Measurements from ENCODE around the gene MARK4. TPM values are rescaled to one million over a fixed set of nuclear protein-coding genes. Genes with fewer than 3 reads are reported as not detected.
A peak's percentile ranks its signal among the peaks of the same experiment; 100 is the strongest.

MARK4 gene
- total and polyA plus RNA-seq, 9 donors, result 14.2 to 53.3 (median 43.1) TPM

- no peak overlapping the region for H3K4me3 ChIP-seq
- no peak overlapping the region for H3K27ac ChIP-seq
- no peaks in the 10 kb centered on the region for H3K4me1 ChIP-seq (ENCODE audit: insufficient read depth)
- intact Hi-C loops (cut with DNase I), result no loop called here
- no peaks in the 10 kb centered on the region for H3K36me3 ChIP-seq
- DNase-seq, result peak in 3 of 5 donors; percentile 31 to 44 (median 33)
- no peaks in the 10 kb centered on the region for H3K27me3 ChIP-seq
- 29 to 37% (median 32%) methylated on average over 17 of the region's 17 CpGs for WGBS, 3 donors
- no peaks in the 10 kb centered on the region for H3K9me3 ChIP-seq
- TF ChIP-seq POLR2A (IDR thresholded peaks at IDR 0.05) (no peak), EP300 (IDR thresholded peaks at IDR 0.05) (no peak), CTCF (IDR thresholded peaks at IDR 0.05) (no peak)
Measured at GRCh38 chr19:45211751-45212381, 39.2 kb upstream of the MARK4 start.

GRCh38 chr19:45213031-45213430 lies 38.0 kb upstream of the MARK4 start:
- TF ChIP-seq EP300 (IDR thresholded peaks at IDR 0.05), result no peak
- intact Hi-C loops (cut with DNase I), result no loop called here
- H3K9me3 ChIP-seq, result no peaks in the 10 kb centered on the region
- no peaks in the 10 kb centered on the region for H3K36me3 ChIP-seq
- no peaks in the 10 kb centered on the region for H3K27me3 ChIP-seq
- WGBS, 3 donors, result 79 to 82% (median 80%) methylated on average over 23 of the region's 23 CpGs
- no peak overlapping the region for H3K27ac ChIP-seq
- DNase-seq, result no peak
- no peak overlapping the region for H3K4me3 ChIP-seq
- H3K4me1 ChIP-seq (ENCODE audit: insufficient read depth), result no peaks in the 10 kb centered on the region

GRCh38 chr19:45215391-45216191 lies 35.5 kb upstream of the MARK4 start:
- Histone ChIP-seq H3K27ac (no peak overlapping the region), H3K27me3 (no peaks in the 10 kb centered on the region), H3K4me1 (ENCODE audit: insufficient read depth) (no peaks in the 10 kb centered on the region), H3K36me3 (no peaks in the 10 kb centered on the region), H3K4me3 (no peak overlapping the region), H3K9me3 (no peaks in the 10 kb centered on the region)
- intact Hi-C loops (cut with DNase I), result no loop called here
- TF ChIP-seq POLR2A (IDR thresholded peaks at IDR 0.05) (no peak), CTCF (IDR thresholded peaks at IDR 0.05) (no peak), EP300 (IDR thresholded peaks at IDR 0.05) (no peak)
- DNase-seq, result no peak
- WGBS, 3 donors, result 31 to 43% (median 36%) methylated on average over 35 of the region's 35 CpGs

GRCh38 chr19:45216667-45217066 lies 34.4 kb upstream of the MARK4 start:
- WGBS, 3 donors, result 54 to 61% (median 59%) methylated on average over 6 of the region's 6 CpGs
- Histone ChIP-seq H3K27ac (no peak overlapping the region), H3K36me3 (no peaks in the 10 kb centered on the region), H3K4me3 (no peak overlapping the region), H3K9me3 (no peaks in the 10 kb centered on the region), H3K27me3 (no peaks in the 10 kb centered on the region), H3K4me1 (ENCODE audit: insufficient read depth) (no peaks in the 10 kb centered on the region)
- TF ChIP-seq EP300 (IDR thresholded peaks at IDR 0.05) (no peak), POLR2A (IDR thresholded peaks at IDR 0.05) (no peak), CTCF (IDR thresholded peaks at IDR 0.05) (no peak)
- DNase-seq, result no peak
- intact Hi-C loops (cut with DNase I), result no loop called here

Data from ovary (tissue), 9 donors.